Astrocyte of the cerebellum (primary cell): Measurements from ENCODE around the gene POR.
"Not testable (repeated sequence)": the region's sequence is repeated elsewhere in the genome, so short reads cannot be mapped to it uniquely, and the experiment has no call there.

Experiments used
- DNase-seq: peaks from one replicate; pipeline ENCODE4 v3.0.0-alpha.2; 2011; ENCODE audit warnings: low read depth
- H3K4me3 ChIP-seq: 2 replicates; pipeline ENCODE4 v1.5.1; 2011; ENCODE audit warnings: mild to moderate bottlenecking, low read depth, low read length, moderate library complexity
- CTCF ChIP-seq: IDR thresholded peaks from 2 replicates; pipeline ENCODE4 v1.5.1; 2012; ENCODE audit warnings: low read length, low read depth, moderate library complexity, mild to moderate bottlenecking; ENCODE audit errors: missing control alignments
- in situ Hi-C: cut with HindIII; loops from 2 replicates; pipeline ENCODE4 v1.10.0; 2017; ENCODE audit warnings: low sequenced_read_pairs

The POR gene

GRCh38 chr7:75885036-75885435, 29.9 kb upstream of the POR start:
- TF ChIP-seq CTCF = no peak
- in situ Hi-C loops = no loop called here
- no peak overlapping the region for H3K4me3 ChIP-seq
- no peak for DNase-seq

- TF ChIP-seq CTCF = no peak
- in situ Hi-C loops = no loop called here
- no peak for DNase-seq
- H3K4me3 ChIP-seq = no peak overlapping the region
Measured at GRCh38 chr7:75887669-75888369, 27.1 kb upstream of the POR start.

GRCh38 chr7:75888464-75889222, 26.3 kb upstream of the POR start:
- in situ Hi-C loops = no loop called here
- no peak for TF ChIP-seq CTCF
- H3K4me3 ChIP-seq = no peak overlapping the region

GRCh38 chr7:75889223-75889825, 25.6 kb upstream of the POR start:
- no peak for DNase-seq
- H3K4me3 ChIP-seq = no peak overlapping the region
- in situ Hi-C loops = no loop called here
- TF ChIP-seq CTCF = no peak

More at GRCh38 chr7:75888464-75889222, 26.3 kb upstream of the POR start:
- DNase-seq = no peak

GRCh38 chr7:75889826-75890225, 25.1 kb upstream of the POR start:
- H3K4me3 ChIP-seq = no peak overlapping the region
- TF ChIP-seq CTCF = no peak
- peak; percentile 43 for DNase-seq
- in situ Hi-C loops = no loop called here

- DNase-seq, in situ Hi-C loops, H3K4me3 ChIP-seq: not testable (repeated sequence)
Measured at GRCh38 chr7:75891237-75891636, 23.7 kb upstream of the POR start.

GRCh38 chr7:75891815-75892411, 23.0 kb upstream of the POR start:
- no peak for TF ChIP-seq CTCF
- H3K4me3 ChIP-seq = no peak overlapping the region
- DNase-seq = no peak
- in situ Hi-C loops = no loop called here
